H1 (cell line): ENCODE results near the gene NSFL1C. TPM values are rescaled to one million over a fixed set of nuclear protein-coding genes. Genes with fewer than 3 reads are reported as not detected.

Source experiments
- CEBPB ChIP-seq: IDR thresholded peaks from 2 replicates; pipeline ENCODE4 v1.6.1; 2012; ENCODE audit warnings: low read depth, low read length
- GABPA ChIP-seq: IDR thresholded peaks from 2 replicates; pipeline ENCODE4 v1.6.1; 2011; ENCODE audit warnings: mild to moderate bottlenecking, low read length, moderate library complexity, borderline replicate concordance; ENCODE audit not compliant: insufficient read depth
- RBBP5 ChIP-seq: IDR thresholded peaks from 2 replicates; pipeline ENCODE4 v1.7.1; 2012; ENCODE audit warnings: low read depth, mild to moderate bottlenecking, inconsistent platforms, low read length, moderate library complexity, borderline replicate concordance
- SIN3A ChIP-seq, 2 experiments: IDR thresholded peaks in 1 of 2; conservative IDR thresholded peaks in 1 of 2; 2 replicates each; pipeline ENCODE4 v1.6.1; 2011 to 2012; ENCODE audit warnings: low read length in 2 of 2, improper control_type of control experiment in 1 of 2, low read depth in 1 of 2, mild to moderate bottlenecking in 1 of 2
- TAF7 ChIP-seq: optimal IDR thresholded peaks from 2 replicates; pipeline ENCODE3; 2011; ENCODE audit warnings: low read depth, mild to moderate bottlenecking, inconsistent platforms, low read length, moderate library complexity, borderline replicate concordance
- polyA plus RNA-seq, 7 experiments: library from polyadenylated mRNA; depleted of rRNA in 3 of 7; stranded (reverse) in 5 of 7; unstranded in 2 of 7; fragments of >200 nt in 5 of 7; fragments of 200-250 nt in 2 of 7; gene quantifications; 1 replicate in 5 of 7; 2 replicates in 1 of 7; 4 replicates in 1 of 7; pipeline versions ENCODE4 v1.2.1 to v1.2.3, GENCODE V29; 2011 to 2013; ENCODE audit warnings: missing spikeins in 2 of 7, mixed read lengths in 2 of 7
- total RNA-seq: library from RNA; stranded (reverse); fragmentation: NEBNext Ultra II Directional; extraction: Animal tissue kit (Norgen Biotek cat#: 25700); gene quantifications from 2 replicates; pipeline ENCODE4 v1.2.1, GENCODE V29; 2021

The NSFL1C gene
- total and polyA plus RNA-seq, 2 of the 8 experiments (the other 6 are each of a cell fraction or from before 2014, with no cell fraction given) = 21.6 to 98.0 TPM

DNA sequence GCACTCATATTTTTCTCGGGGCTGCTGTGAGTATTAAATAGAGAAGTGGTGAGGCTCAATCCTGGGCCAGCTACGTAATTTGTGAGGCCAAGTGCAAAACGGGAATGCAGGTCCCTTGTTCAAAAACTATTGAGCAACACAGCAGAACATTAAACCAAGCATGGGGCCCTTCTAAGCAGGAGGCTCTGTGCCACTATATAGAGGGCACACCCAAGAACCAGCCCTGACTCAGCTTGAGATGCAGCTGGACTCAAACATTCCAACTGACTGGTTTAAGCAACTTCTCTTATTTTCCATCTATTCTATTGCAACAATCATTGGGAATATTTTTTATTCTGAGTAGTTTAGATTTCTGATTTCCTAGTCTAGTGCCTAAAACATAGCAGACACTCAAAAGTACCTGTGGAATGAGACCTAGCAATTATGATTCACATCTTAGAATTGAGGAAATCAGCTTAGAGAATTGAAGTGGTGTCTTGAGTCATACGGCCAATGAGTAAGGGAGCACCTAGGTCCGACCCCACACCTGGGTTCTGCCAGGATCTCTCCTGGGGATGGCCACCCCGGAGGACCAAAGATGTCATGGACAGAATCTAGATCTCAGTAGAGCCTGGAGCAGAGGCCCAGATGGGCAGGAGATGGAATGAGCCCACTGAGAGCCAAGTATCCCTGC, 23.3 kb upstream of the NSFL1C start (continued):
- TF ChIP-seq CEBPB = no peak
- TF ChIP-seq SIN3A (conservative IDR thresholded peaks at IDR 0.05 in 1 of 2, IDR thresholded peaks at IDR 0.05 in 1 of 2; ENCODE audit: low read depth in 1 of 2, low read length in 2 of 2) = no peak
- TF ChIP-seq TAF7 = no peak
- no peak for TF ChIP-seq GABPA
- TF ChIP-seq RBBP5 = no peak
